IPS-18a (cell line): ENCODE results near the gene PDLIM7.

Experiments
- H3K27ac ChIP-seq: one replicate; pipeline ENCODE4 v1.5.1; 2013; ENCODE audit warnings: low read length
- H3K27me3 ChIP-seq: one replicate; pipeline ENCODE4 v1.6.1; 2013; ENCODE audit warnings: mild to moderate bottlenecking, low read length; ENCODE audit not compliant: control insufficient read depth, insufficient read depth
- H3K36me3 ChIP-seq: one replicate; pipeline ENCODE4 v1.6.1; 2013; ENCODE audit warnings: low read depth, low read length; ENCODE audit not compliant: control insufficient read depth
- H3K4me1 ChIP-seq: one replicate; pipeline ENCODE4 v1.6.1; 2013; ENCODE audit warnings: low read depth, low read length; ENCODE audit not compliant: control insufficient read depth
- H3K4me3 ChIP-seq: one replicate; pipeline ENCODE4 v1.5.1; 2013; ENCODE audit warnings: low read length
- H3K9ac ChIP-seq: one replicate; pipeline ENCODE4 v1.6.1; 2013; ENCODE audit warnings: mild to moderate bottlenecking, low read length, moderate library complexity
- H3K9me3 ChIP-seq: one replicate; pipeline ENCODE4 v1.6.1; 2013; ENCODE audit warnings: low read depth, low read length; ENCODE audit not compliant: control insufficient read depth

Gene PDLIM7

GRCh38 chr5:177520916-177521513, 23.6 kb upstream of the PDLIM7 start:
- Histone ChIP-seq H3K27me3 (no peaks in the 10 kb centered on the region), H3K9me3 (no peaks in the 10 kb centered on the region), H3K4me1 (peaks cover 2% of the 10 kb centered on the region), H3K36me3 (peaks cover 25% of the 10 kb centered on the region), H3K9ac (no peak overlapping the region), H3K27ac (no peak overlapping the region), H3K4me3 (no peak overlapping the region)

GRCh38 chr5:177520271-177520670, 22.9 kb upstream of the PDLIM7 start:
- Histone ChIP-seq H3K4me3 (no peak overlapping the region), H3K27me3 (no peaks in the 10 kb centered on the region), H3K36me3 (peaks cover 28% of the 10 kb centered on the region), H3K9me3 (no peaks in the 10 kb centered on the region), H3K27ac (no peak overlapping the region), H3K9ac (no peak overlapping the region), H3K4me1 (peaks cover 4% of the 10 kb centered on the region)

GRCh38 chr5:177519463-177520235, 22.2 kb upstream of the PDLIM7 start:
- Histone ChIP-seq H3K27me3 (no peaks in the 10 kb centered on the region), H3K9ac (no peak overlapping the region), H3K9me3 (no peaks in the 10 kb centered on the region), H3K36me3 (peaks cover 28% of the 10 kb centered on the region), H3K27ac (no peak overlapping the region), H3K4me1 (peaks cover 4% of the 10 kb centered on the region), H3K4me3 (no peak overlapping the region)

- Histone ChIP-seq H3K4me1 (peaks cover 4% of the 10 kb centered on the region), H3K27me3 (no peaks in the 10 kb centered on the region), H3K4me3 (peak within 1 kb of the TSS; percentile 93), H3K27ac (peak within 1 kb of the TSS; percentile 75), H3K36me3 (peaks cover 50% of the 10 kb centered on the region), H3K9ac (peak within 1 kb of the TSS; percentile 83), H3K9me3 (no peaks in the 10 kb centered on the region)
Observed at GRCh38 chr5:177516601-177517568, 19.5 kb upstream of the PDLIM7 start, which contains the start of gene DDX41. Gene DDX41 (minus strand): TSS chr5:177516961. CDS start chr5:177516945, 16 bp downstream.

GRCh38 chr5:177515580-177515979, 18.2 kb upstream of the PDLIM7 start:
- peaks cover 63% of the 10 kb centered on the region for H3K36me3 ChIP-seq
- no peak overlapping the region for H3K9ac ChIP-seq
- peak overlapping the region; percentile 93 for H3K4me3 ChIP-seq
- H3K4me1 ChIP-seq = peaks cover 4% of the 10 kb centered on the region
- H3K27ac ChIP-seq = no peak overlapping the region
- no peaks in the 10 kb centered on the region for H3K9me3 ChIP-seq
- H3K27me3 ChIP-seq = no peaks in the 10 kb centered on the region

- no peak overlapping the region for H3K9ac ChIP-seq
- no peaks in the 10 kb centered on the region for H3K9me3 ChIP-seq
- H3K4me1 ChIP-seq = peaks cover 4% of the 10 kb centered on the region
- H3K27ac ChIP-seq = no peak overlapping the region
- no peak overlapping the region for H3K4me3 ChIP-seq
- H3K36me3 ChIP-seq = peaks cover 61% of the 10 kb centered on the region
- no peaks in the 10 kb centered on the region for H3K27me3 ChIP-seq
Observed at GRCh38 chr5:177514541-177514940, 17.1 kb upstream of the PDLIM7 start.

GRCh38 chr5:177513500-177513899, 16.1 kb upstream of the PDLIM7 start:
- H3K4me3 ChIP-seq = no peak overlapping the region
- no peak overlapping the region for H3K9ac ChIP-seq
- H3K27ac ChIP-seq = no peak overlapping the region
- no peaks in the 10 kb centered on the region for H3K27me3 ChIP-seq
- peaks cover 4% of the 10 kb centered on the region for H3K4me1 ChIP-seq
- H3K36me3 ChIP-seq = peaks cover 58% of the 10 kb centered on the region
- H3K9me3 ChIP-seq = no peaks in the 10 kb centered on the region

GRCh38 chr5:177512736-177513380, 15.5 kb upstream of the PDLIM7 start:
- no peaks in the 10 kb centered on the region for H3K9me3 ChIP-seq
- H3K27me3 ChIP-seq = no peaks in the 10 kb centered on the region
- H3K9ac ChIP-seq = no peak overlapping the region
- H3K36me3 ChIP-seq = peaks cover 58% of the 10 kb centered on the region
- H3K4me3 ChIP-seq = no peak overlapping the region
- peaks cover 4% of the 10 kb centered on the region for H3K4me1 ChIP-seq
- no peak overlapping the region for H3K27ac ChIP-seq

GRCh38 chr5:177511796-177512675, 14.6 kb upstream of the PDLIM7 start:
- Histone ChIP-seq H3K36me3 (peaks cover 58% of the 10 kb centered on the region), H3K9ac (no peak overlapping the region), H3K27ac (no peak overlapping the region), H3K9me3 (no peaks in the 10 kb centered on the region), H3K4me3 (no peak overlapping the region), H3K4me1 (peaks cover 4% of the 10 kb centered on the region), H3K27me3 (no peaks in the 10 kb centered on the region)

- Histone ChIP-seq H3K4me1 (peaks cover 4% of the 10 kb centered on the region), H3K9ac (no peak overlapping the region), H3K36me3 (peaks cover 58% of the 10 kb centered on the region), H3K27me3 (no peaks in the 10 kb centered on the region), H3K27ac (no peak overlapping the region), H3K4me3 (no peak overlapping the region), H3K9me3 (no peaks in the 10 kb centered on the region)
Observed at GRCh38 chr5:177511181-177511580, 13.8 kb upstream of the PDLIM7 start.
